GM12865 (cell line): ENCODE data around the gene CCDC3.

Experiments
- DNase-seq: peaks from one replicate; pipeline ENCODE4 v3.0.0; 2010; ENCODE audit warnings: low read depth
- H3K4me3 ChIP-seq: 2 replicates; pipeline ENCODE4 v1.5.1; 2011; ENCODE audit warnings: mild to moderate bottlenecking, low read depth, low read length, control low read depth
- TF ChIP-seq, protein P1 (sequence below): IDR thresholded peaks from 2 replicates; pipeline ENCODE4 v1.5.1; 2011; ENCODE audit warnings: low read length, control low read depth, low read depth, inconsistent platforms; ENCODE audit not compliant: insufficient read depth; ENCODE audit errors: missing control alignments

The CCDC3 gene

GRCh38 chr10:12945690-12946359, 55.7 kb downstream of the CCDC3 start:
- DNase-seq: peak; percentile 48
- TF ChIP-seq, protein P1, sequence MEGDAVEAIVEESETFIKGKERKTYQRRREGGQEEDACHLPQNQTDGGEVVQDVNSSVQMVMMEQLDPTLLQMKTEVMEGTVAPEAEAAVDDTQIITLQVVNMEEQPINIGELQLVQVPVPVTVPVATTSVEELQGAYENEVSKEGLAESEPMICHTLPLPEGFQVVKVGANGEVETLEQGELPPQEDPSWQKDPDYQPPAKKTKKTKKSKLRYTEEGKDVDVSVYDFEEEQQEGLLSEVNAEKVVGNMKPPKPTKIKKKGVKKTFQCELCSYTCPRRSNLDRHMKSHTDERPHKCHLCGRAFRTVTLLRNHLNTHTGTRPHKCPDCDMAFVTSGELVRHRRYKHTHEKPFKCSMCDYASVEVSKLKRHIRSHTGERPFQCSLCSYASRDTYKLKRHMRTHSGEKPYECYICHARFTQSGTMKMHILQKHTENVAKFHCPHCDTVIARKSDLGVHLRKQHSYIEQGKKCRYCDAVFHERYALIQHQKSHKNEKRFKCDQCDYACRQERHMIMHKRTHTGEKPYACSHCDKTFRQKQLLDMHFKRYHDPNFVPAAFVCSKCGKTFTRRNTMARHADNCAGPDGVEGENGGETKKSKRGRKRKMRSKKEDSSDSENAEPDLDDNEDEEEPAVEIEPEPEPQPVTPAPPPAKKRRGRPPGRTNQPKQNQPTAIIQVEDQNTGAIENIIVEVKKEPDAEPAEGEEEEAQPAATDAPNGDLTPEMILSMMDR: no peak
- no peak overlapping the region for H3K4me3 ChIP-seq

GRCh38 chr10:12944931-12945330, 56.6 kb downstream of the CCDC3 start:
- H3K4me3 ChIP-seq: no peak overlapping the region
- no peak for DNase-seq
- TF ChIP-seq, protein P1: no peak

- no peak overlapping the region for H3K4me3 ChIP-seq
- TF ChIP-seq, protein P1: no peak
- no peak for DNase-seq
Observed at GRCh38 chr10:12943425-12943824, 58.1 kb downstream of the CCDC3 start.

DNA sequence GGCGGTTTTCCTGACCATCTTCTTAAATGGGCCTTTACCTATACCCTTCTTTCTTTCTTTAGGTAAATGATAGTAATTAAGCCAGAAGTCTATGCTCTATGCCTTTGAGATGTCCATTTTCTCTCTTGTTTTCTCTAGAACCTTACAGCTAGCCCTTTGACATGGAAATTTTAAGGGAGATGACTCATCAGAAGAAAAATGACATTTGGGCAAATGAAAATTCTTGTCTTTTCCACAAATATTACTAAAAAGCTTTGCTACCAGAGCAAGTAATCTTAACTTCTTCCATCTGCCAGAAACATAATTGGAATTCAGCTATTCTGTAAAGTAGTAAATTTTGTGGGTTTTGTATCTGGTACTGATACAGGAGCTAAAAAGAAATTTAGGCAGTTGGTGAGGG, 59.5 kb downstream of the CCDC3 start:
- TF ChIP-seq, protein P1: no peak
- DNase-seq: no peak
- H3K4me3 ChIP-seq: no peak overlapping the region

- no peak for DNase-seq
- TF ChIP-seq, protein P1: no peak
- no peak overlapping the region for H3K4me3 ChIP-seq
Observed at GRCh38 chr10:12940791-12941190, 60.7 kb downstream of the CCDC3 start.

- no peak overlapping the region for H3K4me3 ChIP-seq
- no peak for DNase-seq
- TF ChIP-seq, protein P1: no peak
Observed at GRCh38 chr10:12938271-12938670, 63.2 kb downstream of the CCDC3 start.

DNA sequence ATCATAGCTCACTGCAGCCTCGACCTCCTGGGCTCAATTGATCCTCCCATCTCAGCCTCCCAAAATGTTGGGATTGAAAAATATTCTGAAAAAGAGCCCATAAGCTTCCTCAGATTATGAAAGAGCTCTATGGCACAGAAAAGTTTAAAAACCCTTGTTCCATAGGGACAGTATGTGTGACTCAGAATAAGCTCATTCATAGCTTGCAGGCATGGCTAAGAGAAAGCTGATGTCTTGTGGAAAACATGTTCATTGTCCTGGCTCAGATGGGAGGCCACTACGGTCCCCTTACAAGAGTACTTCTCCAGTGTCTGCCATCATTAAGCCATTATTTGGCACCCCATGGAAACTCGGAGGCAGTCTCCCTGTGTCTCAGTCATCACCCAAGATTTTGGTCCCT, 64.0 kb downstream of the CCDC3 start:
- DNase-seq: no peak
- TF ChIP-seq, protein P1: no peak

More for the DNA sequence above, 64.0 kb downstream of the CCDC3 start:
- no peak overlapping the region for H3K4me3 ChIP-seq
